ENCODE data around the gene CDC25B. TPM values are rescaled to one million over a fixed set of nuclear protein-coding genes. Genes with fewer than 3 reads are reported as not detected.

Gene CDC25B
- total and polyA plus RNA-seq, 5 donors: 7.9 to 12.2 (median 10.7) TPM

GRCh38 chr20:3764659-3765058, 31.5 kb upstream of the CDC25B start:
- Histone ChIP-seq H3K27ac (ENCODE audit: low read length) (no peak overlapping the region), H3K9me3 (ENCODE audit: control insufficient read depth, low read length) (no peaks in the 10 kb centered on the region), H3K27me3 (ENCODE audit: control insufficient read depth, insufficient read depth) (no peaks in the 10 kb centered on the region), H3K4me3 (ENCODE audit: low read length) (no peak overlapping the region), H3K4me1 (ENCODE audit: control insufficient read depth, insufficient read depth, low read length) (no peaks in the 10 kb centered on the region)
- intact Hi-C loops (cut with DNase I): loop anchor here in 2 of 4 donors (5.0 to 10.0 kb wide), 2 partner anchors 87 to 90 kb away; no protein-coding TSS in a partner anchor
- ATAC-seq (no peak), DNase-seq (peak; percentile 4 to 42 (median 41))
- WGBS: 89% methylated on average over 3 of the region's 3 CpGs

GRCh38 chr20:3765171-3765882, 30.8 kb upstream of the CDC25B start:
- intact Hi-C loops (cut with DNase I): loop anchor here in 2 of 4 donors (5.0 to 10.0 kb wide), 2 partner anchors 88 to 91 kb away; no protein-coding TSS in a partner anchor
- H3K4me1 ChIP-seq (ENCODE audit: control insufficient read depth, insufficient read depth, low read length): no peaks in the 10 kb centered on the region
- peak; percentile 32 to 73 (median 49) for DNase-seq
- H3K4me3 ChIP-seq (ENCODE audit: low read length): no peak overlapping the region
- H3K27me3 ChIP-seq (ENCODE audit: control insufficient read depth, insufficient read depth): no peaks in the 10 kb centered on the region
- H3K9me3 ChIP-seq (ENCODE audit: control insufficient read depth, low read length): no peaks in the 10 kb centered on the region
- ATAC-seq: no peak
- no peak overlapping the region for H3K27ac ChIP-seq (ENCODE audit: low read length)
- 58% methylated on average over 3 of the region's 3 CpGs for WGBS

GRCh38 chr20:3766422-3767109, 29.5 kb upstream of the CDC25B start:
- 34% methylated on average over 9 of the region's 9 CpGs for whole genome bisulfite sequencing
- Histone ChIP-seq H3K9me3 (ENCODE audit: control insufficient read depth, low read length) (no peaks in the 10 kb centered on the region), H3K4me3 (ENCODE audit: low read length) (peak overlapping the region; percentile 45), H3K4me1 (ENCODE audit: control insufficient read depth, insufficient read depth, low read length) (no peaks in the 10 kb centered on the region), H3K27ac (ENCODE audit: low read length) (no peak overlapping the region), H3K27me3 (ENCODE audit: control insufficient read depth, insufficient read depth) (no peaks in the 10 kb centered on the region)
- intact Hi-C loops (cut with DNase I): loop anchor here in 2 of 4 donors (5.0 to 10.0 kb wide), 2 partner anchors 89 to 92 kb away; no protein-coding TSS in a partner anchor
- ATAC-seq (no peak), DNase-seq (peak; percentile 16 to 32 (median 26))

- WGBS: 2% methylated on average over 21 of the region's 21 CpGs
- intact Hi-C loops (cut with DNase I): loop anchor here in 2 of 4 donors (5.0 to 10.0 kb wide), 2 partner anchors 90 to 92 kb away; no protein-coding TSS in a partner anchor
- H3K27me3 ChIP-seq (ENCODE audit: control insufficient read depth, insufficient read depth): no peaks in the 10 kb centered on the region
- H3K4me1 ChIP-seq (ENCODE audit: control insufficient read depth, insufficient read depth, low read length): no peaks in the 10 kb centered on the region
- DNase-seq (peak in 2 of 3 donors; percentile 62 to 63), ATAC-seq (peak in 1 of 2 donors; percentile 5)
- H3K27ac ChIP-seq (ENCODE audit: low read length): no peak overlapping the region
- peak overlapping the region; percentile 45 for H3K4me3 ChIP-seq (ENCODE audit: low read length)
- H3K9me3 ChIP-seq (ENCODE audit: control insufficient read depth, low read length): no peaks in the 10 kb centered on the region
Measured at GRCh38 chr20:3767110-3767426, 29.0 kb upstream of the CDC25B start.

GRCh38 chr20:3767427-3768341, 28.4 kb upstream of the CDC25B start, which contains the start of gene ADISSP:
TSS of gene ADISSP (minus strand) at chr20:3767753. CDS start at chr20:3760100, 7,653 bp downstream.
- under 1% methylated on average over 80 of the region's 80 CpGs for WGBS
- intact Hi-C loops (cut with DNase I): loop anchor here in 2 of 4 donors (5.0 to 10.0 kb wide), 2 partner anchors 90 to 93 kb away; no protein-coding TSS in a partner anchor
- Histone ChIP-seq H3K4me3 (ENCODE audit: low read length) (peak within 1 kb of the TSS; percentile 49), H3K9me3 (ENCODE audit: control insufficient read depth, low read length) (no peaks in the 10 kb centered on the region), H3K4me1 (ENCODE audit: control insufficient read depth, insufficient read depth, low read length) (no peaks in the 10 kb centered on the region), H3K27me3 (ENCODE audit: control insufficient read depth, insufficient read depth) (no peaks in the 10 kb centered on the region), H3K27ac (ENCODE audit: low read length) (peak within 1 kb of the TSS; percentile 51)
- ATAC-seq: peak; percentile 96 to 98
- peak; percentile 100 for DNase-seq

GRCh38 chr20:3768342-3769130, 27.6 kb upstream of the CDC25B start:
- H3K27me3 ChIP-seq (ENCODE audit: control insufficient read depth, insufficient read depth): no peaks in the 10 kb centered on the region
- DNase-seq (peak; percentile 76 to 90 (median 89)), ATAC-seq (peak; percentile 62)
- H3K4me1 ChIP-seq (ENCODE audit: control insufficient read depth, insufficient read depth, low read length): no peaks in the 10 kb centered on the region
- 2% methylated on average over 51 of the region's 51 CpGs for WGBS
- H3K27ac ChIP-seq (ENCODE audit: low read length): peak overlapping the region; percentile 51
- no peaks in the 10 kb centered on the region for H3K9me3 ChIP-seq (ENCODE audit: control insufficient read depth, low read length)
- peak overlapping the region; percentile 49 for H3K4me3 ChIP-seq (ENCODE audit: low read length)
- intact Hi-C loops (cut with DNase I): loop anchor here in 2 of 4 donors (5.0 to 10.0 kb wide), 2 partner anchors 91 to 94 kb away; no protein-coding TSS in a partner anchor

GRCh38 chr20:3771552-3772058, 24.5 kb upstream of the CDC25B start:
- intact Hi-C loops (cut with DNase I): no loop called here
- Histone ChIP-seq H3K27ac (ENCODE audit: low read length) (no peak overlapping the region), H3K9me3 (ENCODE audit: control insufficient read depth, low read length) (no peaks in the 10 kb centered on the region), H3K4me3 (ENCODE audit: low read length) (no peak overlapping the region), H3K27me3 (ENCODE audit: control insufficient read depth, insufficient read depth) (no peaks in the 10 kb centered on the region), H3K4me1 (ENCODE audit: control insufficient read depth, insufficient read depth, low read length) (no peaks in the 10 kb centered on the region)
- DNase-seq (no peak), ATAC-seq (no peak)
- 77% methylated on average over 7 of the region's 7 CpGs for WGBS

GRCh38 chr20:3775457-3776108, 20.5 kb upstream of the CDC25B start:
- Histone ChIP-seq H3K27me3 (ENCODE audit: control insufficient read depth, insufficient read depth) (no peaks in the 10 kb centered on the region), H3K27ac (ENCODE audit: low read length) (no peak overlapping the region), H3K4me3 (ENCODE audit: low read length) (no peak overlapping the region), H3K4me1 (ENCODE audit: control insufficient read depth, insufficient read depth, low read length) (no peaks in the 10 kb centered on the region), H3K9me3 (ENCODE audit: control insufficient read depth, low read length) (no peaks in the 10 kb centered on the region)
- DNase-seq (no peak), ATAC-seq (no peak)
- intact Hi-C loops (cut with DNase I): no loop called here
- WGBS: 88% methylated on average over 4 of the region's 4 CpGs

GRCh38 chr20:3777381-3777715, 18.8 kb upstream of the CDC25B start:
- no peaks in the 10 kb centered on the region for H3K4me1 ChIP-seq (ENCODE audit: control insufficient read depth, insufficient read depth, low read length)
- WGBS: 10% methylated on average over 16 of the region's 16 CpGs
- H3K9me3 ChIP-seq (ENCODE audit: control insufficient read depth, low read length): no peaks in the 10 kb centered on the region
- H3K4me3 ChIP-seq (ENCODE audit: low read length): peak overlapping the region; percentile 54
- DNase-seq: no peak
- no peak overlapping the region for H3K27ac ChIP-seq (ENCODE audit: low read length)
- intact Hi-C loops (cut with DNase I): no loop called here
- peak in 1 of 2 donors; percentile 1 for ATAC-seq
- no peaks in the 10 kb centered on the region for H3K27me3 ChIP-seq (ENCODE audit: control insufficient read depth, insufficient read depth)
